Kidney epithelial cell (primary cell): ENCODE data around the gene ERCC2. TPM values are rescaled to one million over a fixed set of nuclear protein-coding genes. Genes with fewer than 3 reads are reported as not detected.

Source experiments
- DNase-seq: peaks from one replicate; pipeline ENCODE4 v3.0.0-alpha.2; 2010; ENCODE audit warnings: low read depth
- H3K27me3 ChIP-seq: 2 replicates; pipeline ENCODE4 v1.6.0; 2011; ENCODE audit warnings: low read length; ENCODE audit not compliant: control insufficient read depth, insufficient read depth
- H3K36me3 ChIP-seq: 2 replicates; pipeline ENCODE4 v1.5.1; 2011; ENCODE audit warnings: low read length; ENCODE audit not compliant: control insufficient read depth, insufficient read depth
- H3K4me3 ChIP-seq: 2 replicates; pipeline ENCODE4 v1.5.1; 2011; ENCODE audit warnings: low read depth, mild to moderate bottlenecking, control low read depth, low read length
- CTCF ChIP-seq: IDR thresholded peaks from 2 replicates; pipeline ENCODE4 v1.5.1; 2011; ENCODE audit warnings: mild to moderate bottlenecking, moderate library complexity, low read length, control low read depth, inconsistent platforms; ENCODE audit not compliant: insufficient read depth, poor library complexity, severe bottlenecking
- total RNA-seq: library from RNA; depleted of rRNA; stranded (reverse); fragments of >200 nt; gene quantifications from 2 replicates; pipeline ENCODE4 v1.2.3, GENCODE V29; 2015

ERCC2 gene
- total RNA-seq, 1 donor from 2014 or later: 18.5 TPM

DNA sequence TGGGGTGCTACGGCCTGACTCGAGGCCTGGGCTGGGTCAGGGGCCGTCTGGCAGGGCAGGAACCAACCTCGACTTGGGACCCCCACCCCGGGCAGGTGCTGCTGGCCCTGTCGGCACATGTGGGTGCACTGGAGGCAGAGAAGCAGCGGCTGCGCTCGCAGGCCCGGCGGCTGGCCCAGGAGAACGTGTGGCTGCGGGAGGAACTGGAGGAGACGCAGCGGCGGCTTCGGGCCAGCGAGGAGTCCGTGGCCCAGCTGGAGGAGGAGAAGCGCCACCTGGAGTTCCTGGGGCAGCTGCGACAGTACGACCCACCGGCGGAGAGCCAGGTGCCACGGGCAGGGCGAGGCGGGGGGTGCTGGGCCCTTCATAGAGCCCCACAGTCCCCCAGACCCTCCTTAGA is 23.9 kb downstream of the ERCC2 start:
- Histone ChIP-seq H3K27me3 (peaks cover 25% of the 10 kb centered on the region), H3K4me3 (no peak overlapping the region), H3K36me3 (no peaks in the 10 kb centered on the region)
- no peak for TF ChIP-seq CTCF
- no peak for DNase-seq

GRCh38 chr19:45345506-45345860 is 24.9 kb downstream of the ERCC2 start:
- H3K4me3 ChIP-seq: no peak overlapping the region
- peaks cover 34% of the 10 kb centered on the region for H3K27me3 ChIP-seq
- no peaks in the 10 kb centered on the region for H3K36me3 ChIP-seq
- no peak for DNase-seq
- no peak for TF ChIP-seq CTCF

- no peak for DNase-seq
- no peak for TF ChIP-seq CTCF
- Histone ChIP-seq H3K4me3 (no peak overlapping the region), H3K36me3 (no peaks in the 10 kb centered on the region), H3K27me3 (peaks cover 37% of the 10 kb centered on the region)
Measured at GRCh38 chr19:45344621-45345505, 25.5 kb downstream of the ERCC2 start.

- no peaks in the 10 kb centered on the region for H3K36me3 ChIP-seq
- H3K4me3 ChIP-seq: no peak overlapping the region
- H3K27me3 ChIP-seq: peaks cover 34% of the 10 kb centered on the region
- DNase-seq: no peak
- no peak for TF ChIP-seq CTCF
Measured at GRCh38 chr19:45342911-45343310, 27.5 kb downstream of the ERCC2 start.

GRCh38 chr19:45340899-45341453 is 29.4 kb downstream of the ERCC2 start:
- no peak for DNase-seq
- no peaks in the 10 kb centered on the region for H3K36me3 ChIP-seq
- H3K27me3 ChIP-seq: peaks cover 19% of the 10 kb centered on the region
- no peak for TF ChIP-seq CTCF
- H3K4me3 ChIP-seq: peak overlapping the region; percentile 29
